Thymus (tissue), 11 donors: ENCODE results near the gene WAPL. TPM values are rescaled to one million over a fixed set of nuclear protein-coding genes. Genes with fewer than 3 reads are reported as not detected.
"Not testable (repeated sequence)": the region's sequence is repeated elsewhere in the genome, so short reads cannot be mapped to it uniquely, and the experiment has no call there.

Experiments
- DNase-seq, 9 donors: peaks; one replicate each; pipeline ENCODE4 v3.0.0-alpha.2; 2013; ENCODE audit warnings: low spot score in 9 of 9, low read depth in 6 of 9, missing footprints in 1 of 9
- H3K27ac ChIP-seq, 2 donors: one replicate each; pipeline ENCODE4 v1.5.1; 2013; ENCODE audit warnings: control low read depth in 1 of 2, low read depth in 1 of 2, low read length in 1 of 2, mild to moderate bottlenecking in 1 of 2, moderate library complexity in 1 of 2
- H3K27me3 ChIP-seq, 2 donors: one replicate each; pipeline ENCODE4 v1.5.1; 2013; ENCODE audit warnings: low read length in 1 of 2; ENCODE audit not compliant: control insufficient read depth in 2 of 2, insufficient read depth in 1 of 2
- H3K36me3 ChIP-seq, 2 donors: one replicate each; pipeline ENCODE4 v1.5.1; 2013; ENCODE audit warnings: low read length in 1 of 2, mild to moderate bottlenecking in 1 of 2, moderate library complexity in 1 of 2; ENCODE audit not compliant: control insufficient read depth in 2 of 2, insufficient read depth in 2 of 2
- H3K4me1 ChIP-seq, 2 donors: one replicate each; pipeline ENCODE4 v1.5.1; 2013; ENCODE audit warnings: low read length in 2 of 2; ENCODE audit not compliant: control insufficient read depth in 2 of 2, insufficient read depth in 2 of 2
- H3K4me3 ChIP-seq, 2 donors: one replicate each; pipeline ENCODE4 v1.5.1; 2013; ENCODE audit warnings: low read length in 2 of 2, control low read depth in 1 of 2, mild to moderate bottlenecking in 1 of 2
- H3K9me3 ChIP-seq, 2 donors: one replicate each; pipeline ENCODE4 v1.5.1; 2013; ENCODE audit warnings: low read length in 1 of 2, mild to moderate bottlenecking in 1 of 2; ENCODE audit not compliant: control insufficient read depth in 2 of 2, insufficient read depth in 1 of 2
- WGBS: extraction: QIAGEN DNeasy Blood & Tissue Kit; methylation state at CpG from one replicate; pipeline ENCODE4 v1.1.7; 2013; 5-methylcytosine and 5-hydroxymethylcytosine counted together
- polyA plus RNA-seq: library from polyadenylated mRNA; stranded (reverse); fragments of 200-250 nt; gene quantifications from one replicate; pipeline ENCODE4 v1.2.3, GENCODE V29; 2013
- total RNA-seq: library from RNA; stranded (reverse); fragments of 120-200 nt; gene quantifications from one replicate; pipeline ENCODE4 v1.2.4, GENCODE V29; 2013
- donor health status: healthy.

WAPL gene
- total and polyA plus RNA-seq, 2 donors, result 39.1 to 50.9 TPM

DNA sequence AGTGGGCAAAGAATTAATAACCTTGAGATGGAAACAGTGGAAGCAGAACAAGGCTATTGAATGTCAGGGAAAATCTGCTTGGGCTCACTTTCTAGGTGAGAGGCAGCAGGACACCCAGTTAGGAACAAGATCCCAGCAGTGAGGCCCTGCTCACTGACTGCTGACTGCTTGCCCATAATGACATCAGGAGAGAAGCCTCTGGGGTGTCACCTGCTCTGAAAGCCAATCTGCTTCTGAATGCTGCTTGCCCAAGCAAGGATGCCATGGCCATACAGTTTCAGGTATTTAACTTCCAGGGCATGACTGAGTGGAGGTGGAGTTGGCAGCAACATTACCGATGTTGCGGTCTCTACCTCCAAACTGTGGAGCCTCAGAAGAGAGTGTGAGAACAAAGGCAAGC lies 11.7 kb upstream of the WAPL start:
- Histone ChIP-seq H3K9me3 (no peaks in the 10 kb centered on the region), H3K27ac (no peak overlapping the region), H3K4me3 (no peak overlapping the region), H3K27me3 (peaks cover 0 to 5% of the 10 kb centered on the region in 2 donors), H3K36me3 (no peaks in the 10 kb centered on the region), H3K4me1 (peaks cover 0 to 21% of the 10 kb centered on the region in 2 donors)
- DNase-seq, result no peak
- 96% methylated on average over 2 of the region's 2 CpGs for WGBS

DNA sequence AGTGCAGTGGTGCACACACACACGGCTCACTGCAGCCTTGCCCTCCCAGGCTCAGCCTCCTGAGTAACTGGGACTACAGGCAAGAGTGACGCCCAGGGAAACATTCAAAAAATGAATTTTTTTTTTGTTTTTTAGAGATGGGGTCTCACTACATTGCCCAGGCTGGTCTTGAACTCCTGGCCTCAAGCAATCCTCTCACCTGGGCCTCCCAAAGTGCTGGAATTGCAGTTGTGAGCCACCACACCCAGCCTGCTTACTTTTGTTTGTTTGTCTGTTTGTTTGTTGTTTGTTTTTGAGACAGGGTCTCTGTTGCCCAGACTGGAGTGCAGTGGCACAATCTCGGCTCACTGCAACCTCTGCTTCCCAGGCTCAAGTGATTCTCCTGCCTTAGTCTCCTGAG lies 7.1 kb upstream of the WAPL start:
- not testable (repeated sequence) for H3K27me3 ChIP-seq, H3K27ac ChIP-seq, H3K4me1 ChIP-seq, H3K36me3 ChIP-seq, H3K9me3 ChIP-seq, H3K4me3 ChIP-seq, DNase-seq
- WGBS, result 97% methylated on average over 3 of the region's 3 CpGs

DNA sequence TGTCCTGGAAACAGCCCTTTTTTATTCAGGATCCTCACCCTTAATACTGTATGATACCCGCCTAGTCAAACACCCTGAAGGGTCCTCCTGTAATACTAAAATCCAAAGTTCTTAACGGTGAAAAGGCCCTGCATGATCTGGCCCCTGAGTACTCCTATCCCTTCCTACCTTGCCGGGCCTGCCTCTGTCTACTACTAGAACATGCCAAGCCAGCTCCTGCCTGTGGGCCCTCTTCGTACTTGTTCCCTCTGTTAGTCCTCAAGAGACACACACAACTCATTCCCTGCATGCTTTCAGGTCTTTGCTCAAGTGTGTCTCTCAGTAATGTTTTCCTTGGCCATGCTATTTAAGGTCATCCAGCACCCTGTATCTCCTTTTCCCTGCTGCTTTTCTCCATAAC lies 5.0 kb upstream of the WAPL start:
- Histone ChIP-seq H3K27ac (no peak overlapping the region), H3K4me1 (peaks cover 6 to 18% of the 10 kb centered on the region in 2 donors)
- WGBS, result 96% methylated on average over 4 of the region's 4 CpGs

DNA sequence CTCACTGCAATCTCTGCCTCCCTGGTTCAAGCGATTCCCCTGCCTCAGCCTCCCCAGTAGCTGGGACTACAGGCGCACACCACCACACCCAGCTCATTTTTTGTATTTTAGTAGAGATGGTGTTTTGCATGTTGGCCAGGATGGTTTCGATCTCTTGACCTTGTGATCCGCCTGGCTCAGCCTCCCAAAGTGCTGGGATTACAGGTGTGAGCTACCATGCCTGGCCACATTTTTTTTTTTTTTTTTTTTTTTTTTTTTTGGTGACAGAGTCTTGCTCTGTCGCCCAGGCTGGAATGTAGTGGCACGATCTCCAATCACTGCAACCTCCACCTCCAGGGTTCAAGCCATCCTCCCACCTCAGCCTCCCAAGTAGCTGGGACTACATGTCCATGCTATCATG lies 4.1 kb upstream of the WAPL start:
- not testable (repeated sequence) for H3K27me3 ChIP-seq, DNase-seq, H3K9me3 ChIP-seq, H3K27ac ChIP-seq, H3K36me3 ChIP-seq, H3K4me3 ChIP-seq
- H3K4me1 ChIP-seq, result peaks cover 6 to 18% of the 10 kb centered on the region in 2 donors
- 98% methylated on average over 6 of the region's 6 CpGs for WGBS

More for the DNA sequence above, 5.0 kb upstream of the WAPL start:
- Histone ChIP-seq H3K4me3 (no peak overlapping the region), H3K36me3 (no peaks in the 10 kb centered on the region), H3K27me3 (no peaks in the 10 kb centered on the region), H3K9me3 (no peaks in the 10 kb centered on the region)
- no peak for DNase-seq

DNA sequence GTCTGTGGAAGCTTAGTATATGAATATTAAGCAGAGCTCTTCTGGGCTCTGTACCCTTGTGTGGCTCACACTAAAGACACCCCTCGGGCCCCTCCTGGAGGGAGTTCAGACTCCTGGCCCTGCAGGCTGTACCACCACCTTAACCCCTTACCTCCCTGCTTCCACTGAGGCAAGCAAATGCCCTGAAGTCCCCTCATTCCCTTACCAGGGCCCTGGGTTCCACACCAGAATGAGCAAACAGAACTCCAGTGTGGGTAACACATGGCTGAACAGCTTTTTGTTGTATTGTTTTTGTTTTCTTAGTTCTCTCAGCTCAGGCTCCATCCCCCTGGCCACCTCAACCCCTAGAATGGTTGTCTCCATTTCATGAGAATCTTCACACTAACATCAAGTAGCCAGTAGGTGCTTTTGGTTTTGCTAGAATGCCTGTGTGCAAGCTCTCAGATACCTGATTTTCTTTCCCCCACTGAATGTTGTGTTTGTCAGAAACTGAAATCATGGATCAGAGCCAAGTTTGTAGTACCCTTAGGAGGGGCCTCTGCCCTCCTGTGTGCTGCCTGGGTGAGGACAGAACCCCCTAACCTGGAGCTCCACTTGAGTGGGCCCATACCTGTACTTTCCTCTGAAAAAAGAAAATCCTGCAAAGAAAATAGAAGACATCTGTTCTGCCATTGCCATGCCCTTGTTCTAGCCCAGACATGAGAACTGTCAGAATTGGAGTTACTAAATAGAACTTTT lies 2.8 kb upstream of the WAPL start:
- no peak overlapping the region for H3K4me3 ChIP-seq
- no peaks in the 10 kb centered on the region for H3K9me3 ChIP-seq
- H3K36me3 ChIP-seq, result peaks cover 0 to 3% of the 10 kb centered on the region in 2 donors
- no peak for DNase-seq
- peaks cover 10 to 26% of the 10 kb centered on the region in 2 donors for H3K4me1 ChIP-seq
- H3K27ac ChIP-seq, result no peak overlapping the region
- H3K27me3 ChIP-seq, result no peaks in the 10 kb centered on the region
- WGBS, result 93% methylated on average over 1 of the region's 1 CpG

DNA sequence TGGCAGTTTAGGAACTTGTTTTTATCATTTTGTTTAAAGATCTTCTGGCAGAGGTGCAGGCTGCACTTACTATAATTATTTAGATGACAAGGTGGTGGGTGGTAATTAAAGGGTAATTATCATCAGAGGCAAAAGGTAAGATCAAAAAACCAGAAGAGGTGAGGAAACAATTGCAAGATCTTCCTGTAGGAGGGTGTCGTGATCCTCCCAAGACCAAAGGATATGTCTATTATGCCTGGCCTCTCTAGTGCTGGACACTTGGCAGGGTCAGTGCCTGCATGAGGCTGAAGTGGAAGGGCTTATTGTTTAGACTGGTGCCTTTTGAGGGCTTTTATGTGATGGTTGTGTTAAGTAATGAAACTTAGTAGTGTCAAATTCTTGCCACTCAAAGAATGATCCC lies 1.8 kb upstream of the WAPL start:
- peaks cover under 1 to 3% of the 10 kb centered on the region in 2 donors for H3K36me3 ChIP-seq
- H3K4me3 ChIP-seq, result no peak overlapping the region
- DNase-seq, result no peak
- H3K4me1 ChIP-seq, result peaks cover 10 to 26% of the 10 kb centered on the region in 2 donors
- WGBS, result 92% methylated on average over 1 of the region's 1 CpG
- H3K27ac ChIP-seq, result no peak overlapping the region
- H3K27me3 ChIP-seq, result no peaks in the 10 kb centered on the region
- H3K9me3 ChIP-seq, result no peaks in the 10 kb centered on the region

DNA sequence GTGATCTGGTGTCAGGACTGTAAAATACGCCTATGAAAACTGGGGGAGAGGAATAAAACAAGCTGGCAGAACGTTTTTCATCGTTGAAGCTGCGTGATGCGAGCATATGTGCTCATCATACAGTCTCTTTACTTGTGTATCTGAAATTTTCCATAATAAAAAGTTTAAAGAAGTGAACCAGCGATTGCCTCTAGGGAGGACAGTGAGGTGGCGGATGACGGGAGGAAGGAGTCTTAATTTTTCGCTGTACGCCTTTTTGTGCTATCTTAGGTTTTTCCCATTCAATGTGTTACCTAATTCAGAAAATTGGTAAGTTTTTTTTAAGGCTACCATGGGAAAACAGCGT lies 891 bp upstream of the WAPL start:
- H3K36me3 ChIP-seq, result peaks cover 3 to 9% of the 10 kb centered on the region in 2 donors
- 39% methylated on average over 11 of the region's 11 CpGs for WGBS
- no peaks in the 10 kb centered on the region for H3K9me3 ChIP-seq
- no peaks in the 10 kb centered on the region for H3K27me3 ChIP-seq
- DNase-seq, result no peak
- peaks cover 10 to 26% of the 10 kb centered on the region in 2 donors for H3K4me1 ChIP-seq
- H3K4me3 ChIP-seq, result peak overlapping the region; percentile 82 to 99
- no peak overlapping the region for H3K27ac ChIP-seq

DNA sequence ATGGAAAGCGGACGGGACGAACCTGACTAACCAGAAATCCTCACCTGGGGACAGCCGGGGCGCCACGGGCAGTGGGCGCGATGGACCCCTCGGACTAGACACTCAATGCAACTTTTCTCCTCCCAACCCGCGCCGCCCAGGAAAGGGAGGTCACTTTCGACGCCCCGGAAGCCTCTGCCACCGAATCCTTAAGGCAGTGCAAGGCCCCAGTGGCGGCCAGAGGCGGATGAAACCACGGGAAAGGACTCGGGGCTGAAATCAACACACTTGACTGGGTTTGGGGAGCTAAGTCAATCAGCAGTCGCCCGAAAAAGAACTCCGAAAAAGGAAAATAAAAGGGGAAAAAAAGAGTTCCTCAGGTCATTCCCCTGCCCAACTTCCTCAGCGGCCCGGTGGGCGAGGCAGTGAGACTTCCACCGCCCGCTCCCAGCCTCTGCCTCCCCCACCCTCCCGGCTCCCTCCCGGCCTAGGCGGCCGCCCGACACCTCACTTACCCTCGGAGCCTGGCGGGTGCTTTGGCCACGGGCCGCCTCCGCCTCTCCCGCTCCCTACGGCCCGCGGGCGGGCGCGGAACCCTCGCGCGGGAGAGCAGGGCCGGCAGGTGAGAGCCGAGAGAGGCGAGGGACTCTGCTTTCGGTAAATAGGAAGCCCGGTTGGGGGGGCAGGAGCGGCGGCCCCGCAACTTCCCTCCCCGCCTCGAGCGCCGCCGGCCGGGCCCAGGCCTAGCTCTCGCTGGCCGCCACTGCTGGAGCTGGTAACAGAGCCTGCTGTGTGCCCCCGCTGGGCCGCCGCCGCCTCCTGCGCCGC lies 518 bp downstream of the WAPL start:
- Histone ChIP-seq H3K4me1 (peaks cover 10 to 26% of the 10 kb centered on the region in 2 donors), H3K4me3 (peak overlapping the region; percentile 82 to 99)

DNA sequence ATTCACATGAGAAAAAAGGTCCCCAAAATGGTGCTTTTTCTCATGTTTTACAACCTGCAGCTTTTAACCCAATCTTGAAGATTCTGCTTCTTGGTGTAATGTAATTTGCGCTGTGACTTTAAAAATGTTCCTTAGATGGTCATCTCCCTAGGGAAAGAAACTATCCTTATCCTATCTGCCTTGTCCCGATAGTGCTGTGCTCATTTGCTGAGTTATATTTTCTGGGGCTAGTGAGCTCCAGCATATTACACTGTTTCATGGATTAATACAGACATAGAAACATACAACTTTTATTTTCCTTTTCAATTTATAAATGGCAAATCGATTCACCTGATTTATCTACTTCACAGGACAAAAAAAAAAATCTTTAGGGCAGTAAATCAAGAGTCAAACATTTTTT lies 2.8 kb downstream of the WAPL start:
- DNase-seq, result no peak
- Histone ChIP-seq H3K36me3 (peaks cover 13 to 40% of the 10 kb centered on the region in 2 donors), H3K4me3 (no peak overlapping the region), H3K27ac (no peak overlapping the region), H3K4me1 (peaks cover 10 to 19% of the 10 kb centered on the region in 2 donors), H3K9me3 (no peaks in the 10 kb centered on the region), H3K27me3 (no peaks in the 10 kb centered on the region)
- WGBS, result 94% methylated on average over 3 of the region's 3 CpGs

More for the DNA sequence above, 518 bp downstream of the WAPL start:
- Histone ChIP-seq H3K27ac (peak overlapping the region; percentile 78 to 97), H3K9me3 (no peaks in the 10 kb centered on the region), H3K36me3 (peaks cover 3 to 23% of the 10 kb centered on the region in 2 donors), H3K27me3 (no peaks in the 10 kb centered on the region)
- peak in 4 of 9 donors; percentile 17 to 52 (median 28) for DNase-seq
- under 1% methylated on average over 70 of the region's 70 CpGs for WGBS
